ENCODE data around the gene MAN2B2. TPM values are rescaled to one million over a fixed set of nuclear protein-coding genes. Genes with fewer than 3 reads are reported as not detected.
A peak's percentile ranks its signal among the peaks of the same experiment; 100 is the strongest.
"Not testable (repeated sequence)": the region's sequence is repeated elsewhere in the genome, so short reads cannot be mapped to it uniquely, and the experiment has no call there.

MAN2B2 gene
- total and polyA plus RNA-seq, 12 donors = 6.0 to 27.1 (median 18.2) TPM

DNA sequence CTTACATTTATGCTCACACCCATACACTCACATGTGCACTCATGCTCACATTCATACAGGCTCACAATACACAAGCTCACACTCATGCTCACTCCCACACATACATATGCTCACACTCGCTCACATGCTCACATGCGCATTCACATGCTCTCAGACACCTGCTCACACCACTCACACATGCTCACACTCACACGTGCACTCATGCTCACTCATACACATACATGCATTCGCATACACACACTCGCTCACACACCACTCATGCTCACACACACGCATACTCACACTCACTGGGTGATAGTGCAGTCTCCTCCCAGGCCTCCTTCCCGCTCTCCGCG lies 90.3 kb downstream of the MAN2B2 start:
- intact Hi-C loops (cut with DNase I) = no loop called here
- H3K36me3 ChIP-seq = peaks cover 0 to 3% (median 0%) of the 10 kb centered on the region in 9 donors
- no peak overlapping the region for H3K27ac ChIP-seq
- WGBS, 2 donors = 90 to 97% methylated on average over 9 of the region's 9 CpGs
- ATAC-seq (no peak), DNase-seq (no peak)
- H3K27me3 ChIP-seq = peaks cover 0 to 49% (median 14%) of the 10 kb centered on the region in 7 donors
- no peak overlapping the region for H3K4me3 ChIP-seq
- TF ChIP-seq, protein P1, sequence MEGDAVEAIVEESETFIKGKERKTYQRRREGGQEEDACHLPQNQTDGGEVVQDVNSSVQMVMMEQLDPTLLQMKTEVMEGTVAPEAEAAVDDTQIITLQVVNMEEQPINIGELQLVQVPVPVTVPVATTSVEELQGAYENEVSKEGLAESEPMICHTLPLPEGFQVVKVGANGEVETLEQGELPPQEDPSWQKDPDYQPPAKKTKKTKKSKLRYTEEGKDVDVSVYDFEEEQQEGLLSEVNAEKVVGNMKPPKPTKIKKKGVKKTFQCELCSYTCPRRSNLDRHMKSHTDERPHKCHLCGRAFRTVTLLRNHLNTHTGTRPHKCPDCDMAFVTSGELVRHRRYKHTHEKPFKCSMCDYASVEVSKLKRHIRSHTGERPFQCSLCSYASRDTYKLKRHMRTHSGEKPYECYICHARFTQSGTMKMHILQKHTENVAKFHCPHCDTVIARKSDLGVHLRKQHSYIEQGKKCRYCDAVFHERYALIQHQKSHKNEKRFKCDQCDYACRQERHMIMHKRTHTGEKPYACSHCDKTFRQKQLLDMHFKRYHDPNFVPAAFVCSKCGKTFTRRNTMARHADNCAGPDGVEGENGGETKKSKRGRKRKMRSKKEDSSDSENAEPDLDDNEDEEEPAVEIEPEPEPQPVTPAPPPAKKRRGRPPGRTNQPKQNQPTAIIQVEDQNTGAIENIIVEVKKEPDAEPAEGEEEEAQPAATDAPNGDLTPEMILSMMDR (IDR thresholded peaks at IDR 0.05) = no peak
- H3K4me1 ChIP-seq = peaks cover 0 to 13% (median 9%) of the 10 kb centered on the region in 9 donors
- H3K9me3 ChIP-seq = no peaks in the 10 kb centered on the region

DNA sequence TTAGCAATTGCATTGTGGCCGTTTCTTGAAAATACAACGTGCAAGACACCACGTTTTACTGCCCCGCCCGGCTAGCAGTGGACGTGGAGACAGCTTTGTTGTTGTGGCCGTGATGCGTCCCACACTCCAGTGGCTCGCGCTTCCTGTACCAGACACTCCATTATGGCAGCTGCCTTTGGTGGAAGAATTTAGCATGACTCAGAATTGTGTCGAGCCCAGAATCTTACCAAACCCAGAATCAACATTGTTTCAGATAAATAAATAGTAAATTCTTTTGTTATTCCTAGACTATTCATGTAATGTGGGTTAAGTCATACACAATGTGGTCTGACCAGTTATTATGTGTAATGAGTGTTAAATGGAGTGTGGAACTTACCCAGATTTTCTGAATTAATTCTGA lies 93.4 kb downstream of the MAN2B2 start:
- 88 to 89% methylated on average over 11 of the region's 11 CpGs for WGBS, 2 donors
- H3K4me1 ChIP-seq = peaks cover 0 to 17% (median 13%) of the 10 kb centered on the region in 9 donors

GRCh38 chr4:6671648-6672047 lies 96.7 kb downstream of the MAN2B2 start:
- Histone ChIP-seq H3K4me1 (peaks cover 14 to 31% (median 27%) of the 10 kb centered on the region in 9 donors), H3K9me3 (no peaks in the 10 kb centered on the region), H3K27ac (no peak overlapping the region), H3K36me3 (peaks cover 0 to 10% (median 0%) of the 10 kb centered on the region in 9 donors), H3K27me3 (no peaks in the 10 kb centered on the region), H3K4me3 (no peak overlapping the region)
- intact Hi-C loops (cut with DNase I) = loop anchor here in 1 of 10 donors (5.0 kb wide), 1 partner anchor 41 kb away; no protein-coding TSS in a partner anchor
- TF ChIP-seq, protein P1 (IDR thresholded peaks at IDR 0.05) = no peak
- DNase-seq (no peak), ATAC-seq (no peak)
- WGBS, 2 donors = 93 to 96% methylated on average over 1 of the region's 1 CpG

More for the DNA sequence above, 93.4 kb downstream of the MAN2B2 start:
- no peak for ATAC-seq
- TF ChIP-seq, protein P1 (IDR thresholded peaks at IDR 0.05) = no peak
- H3K4me3 ChIP-seq = no peak overlapping the region
- intact Hi-C loops (cut with DNase I) = no loop called here
- peaks cover 0 to 8% (median 0%) of the 10 kb centered on the region in 9 donors for H3K36me3 ChIP-seq
- H3K27ac ChIP-seq = no peak overlapping the region
- H3K9me3 ChIP-seq = no peaks in the 10 kb centered on the region
- DNase-seq = no peak
- H3K27me3 ChIP-seq = peaks cover 0 to 22% (median 14%) of the 10 kb centered on the region in 7 donors

DNA sequence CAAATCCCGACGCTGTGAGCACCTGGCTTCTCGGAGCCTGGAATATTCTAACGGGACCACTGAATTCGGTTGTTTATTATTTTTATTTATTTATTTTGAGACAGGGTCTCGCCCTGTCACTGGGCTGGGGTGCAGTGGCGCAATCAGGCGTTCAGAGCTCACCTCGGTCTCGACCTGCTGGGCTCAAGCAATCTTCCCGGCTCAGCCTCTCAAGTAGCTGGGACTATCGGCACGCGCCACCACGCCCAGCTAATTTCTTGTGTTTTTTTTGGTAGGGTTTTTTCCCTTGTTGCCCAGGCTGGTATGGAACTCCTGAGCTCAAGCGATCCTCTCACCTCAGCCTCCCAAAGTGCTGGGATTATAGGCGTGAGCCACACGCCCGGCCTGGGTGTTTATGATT lies 97.1 kb downstream of the MAN2B2 start:
- Histone ChIP-seq H3K4me1 (peaks cover 14 to 36% (median 32%) of the 10 kb centered on the region in 9 donors), H3K4me3 (no peak overlapping the region), H3K9me3 (no peaks in the 10 kb centered on the region), H3K36me3 (peaks cover 0 to 10% (median 0%) of the 10 kb centered on the region in 9 donors), H3K27ac (no peak overlapping the region), H3K27me3 (no peaks in the 10 kb centered on the region)
- intact Hi-C loops (cut with DNase I) = loop anchor here in 1 of 10 donors (5.0 kb wide), 1 partner anchor 40 kb away; no protein-coding TSS in a partner anchor
- TF ChIP-seq, protein P1 (IDR thresholded peaks at IDR 0.05) = no peak
- WGBS, 2 donors = 96 to 98% methylated on average over 19 of the region's 19 CpGs
- DNase-seq = no peak
- ATAC-seq = no peak

DNA sequence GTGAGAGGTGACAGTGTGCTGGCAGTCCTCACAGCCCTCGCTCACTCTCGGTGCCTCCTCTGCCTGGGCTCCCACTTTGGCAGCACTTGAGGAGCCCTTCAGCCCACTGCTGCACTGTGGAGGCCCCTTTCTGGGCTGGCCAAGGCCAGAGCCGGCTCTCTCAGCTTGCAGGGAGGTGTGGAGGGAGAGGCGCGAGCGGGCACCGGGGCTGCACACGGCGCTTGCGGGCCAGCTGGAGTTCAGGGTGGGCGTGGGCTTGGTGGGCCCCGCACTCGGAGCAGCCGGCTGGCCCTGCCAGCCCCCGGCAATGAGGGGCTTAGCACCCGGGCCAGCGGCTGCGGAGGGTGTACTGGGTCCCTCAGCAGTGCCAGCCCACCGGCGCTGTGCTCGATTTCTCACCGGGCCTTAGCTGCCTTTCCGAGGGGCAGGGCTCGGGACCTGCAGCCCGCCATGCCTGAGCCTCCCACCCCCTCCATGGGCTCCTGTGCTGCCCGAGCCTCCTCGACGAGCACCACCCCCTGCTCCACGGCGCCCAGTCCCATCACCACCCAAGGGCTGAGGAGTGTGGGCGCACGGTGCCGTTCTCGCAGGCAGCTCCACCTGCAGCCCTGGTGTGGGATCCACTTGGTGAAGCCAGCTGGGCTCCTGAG lies 97.7 kb downstream of the MAN2B2 start:
- Histone ChIP-seq H3K4me3 (peak overlapping the region in 2 of 10 donors; percentile 68 to 74), H3K4me1 (peaks cover 14 to 41% (median 36%) of the 10 kb centered on the region in 9 donors), H3K27ac (peak overlapping the region in 4 of 10 donors; percentile 88 to 92 (median 89))
- H3K36me3 ChIP-seq, ATAC-seq, H3K27me3 ChIP-seq, DNase-seq, H3K9me3 ChIP-seq: not testable (repeated sequence)
- WGBS, 2 donors = 95 to 98% methylated on average over 29 to 34 of the region's 34 CpGs
- intact Hi-C loops (cut with DNase I) = loop anchor here in 2 of 10 donors (1.0 to 5.0 kb wide), 2 partner anchors 32 to 40 kb away; partner anchors contain the start of gene MRFAP1 (in 1 of the 2)
